Ecto neural progenitor cell (in vitro differentiated cells): ENCODE data around the gene KCNH5.

ENCODE experiments used
- DNase-seq: peaks from one replicate; pipeline ENCODE4 v3.0.0-alpha.2; 2018; ENCODE audit warnings: low spot score

KCNH5 gene

DNA sequence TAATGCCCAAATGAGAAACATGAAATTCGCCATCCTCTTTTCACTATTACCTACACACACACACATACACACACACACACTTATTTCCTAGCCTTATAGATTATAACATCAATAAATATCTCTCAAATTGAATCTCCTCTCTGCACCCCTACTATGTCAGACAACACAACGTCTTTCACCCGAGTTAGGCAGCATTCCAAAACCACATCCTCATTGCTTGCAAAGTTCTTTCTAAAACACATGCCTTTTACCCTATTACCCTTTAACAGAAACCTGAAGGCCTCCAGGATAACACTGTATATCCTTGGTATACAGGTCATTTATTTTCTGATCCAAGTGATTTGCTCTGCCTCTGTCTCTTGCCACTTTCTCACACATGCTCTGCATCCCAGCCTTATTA, 56.3 kb downstream of the KCNH5 start:
- DNase-seq, result no peak

DNA sequence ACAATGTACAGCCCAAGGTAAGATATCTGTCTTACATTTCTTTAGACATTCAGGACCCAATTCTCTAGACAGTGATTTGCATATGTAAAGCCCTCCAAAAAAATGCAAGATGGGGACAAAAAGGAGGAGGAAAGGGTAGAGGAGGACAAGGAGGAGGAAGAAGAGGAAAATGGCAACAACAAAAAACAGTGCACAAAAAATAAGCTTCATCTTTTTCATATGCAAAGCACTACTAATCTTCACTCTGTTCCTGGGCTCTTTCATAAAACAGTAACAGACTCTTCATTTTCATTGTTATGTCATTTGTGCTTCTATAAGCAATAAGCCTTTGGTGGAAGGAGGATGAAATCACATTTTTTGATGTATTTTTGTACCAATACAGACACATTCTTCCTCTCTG, 61.4 kb downstream of the KCNH5 start:
- DNase-seq, result no peak

DNA sequence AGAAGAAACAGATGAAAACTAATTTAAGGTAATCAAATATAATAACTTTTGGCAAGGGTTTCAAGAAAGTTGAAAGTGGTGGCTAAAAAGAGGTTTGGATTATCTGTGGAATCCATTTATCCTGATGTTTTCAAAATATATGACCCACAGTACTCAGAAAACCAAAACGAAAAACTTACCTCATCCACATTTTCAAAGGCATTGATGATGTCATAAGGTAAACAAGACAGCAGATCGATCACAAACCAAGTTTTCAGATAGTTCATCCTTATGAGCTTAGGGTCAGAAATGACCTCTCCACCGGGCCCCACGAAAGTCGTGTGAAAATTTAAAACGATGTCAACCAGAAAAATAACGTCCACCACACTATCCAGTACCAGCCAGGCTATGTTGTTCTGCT, 64.6 kb downstream of the KCNH5 start:
- DNase-seq, result no peak

DNA sequence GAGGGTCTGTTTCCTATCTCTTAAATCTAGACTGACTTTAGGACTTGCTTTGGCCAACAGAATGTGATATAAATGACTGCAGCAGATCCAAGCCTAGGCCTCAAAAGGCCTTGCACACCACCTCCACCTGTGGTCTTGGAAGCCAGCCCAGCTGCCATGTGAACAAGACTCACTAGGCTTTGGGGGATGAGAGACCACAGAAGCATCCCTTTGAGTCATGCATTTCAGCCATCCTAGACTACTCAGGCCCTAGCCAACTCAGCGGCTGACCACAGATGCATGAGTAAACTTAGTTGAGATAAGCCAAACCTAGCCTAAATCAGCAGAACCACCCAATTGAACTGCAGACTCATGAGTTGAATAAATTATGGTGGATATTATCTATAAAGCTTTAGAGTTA, 87.7 kb downstream of the KCNH5 start:
- DNase-seq, result no peak

DNA sequence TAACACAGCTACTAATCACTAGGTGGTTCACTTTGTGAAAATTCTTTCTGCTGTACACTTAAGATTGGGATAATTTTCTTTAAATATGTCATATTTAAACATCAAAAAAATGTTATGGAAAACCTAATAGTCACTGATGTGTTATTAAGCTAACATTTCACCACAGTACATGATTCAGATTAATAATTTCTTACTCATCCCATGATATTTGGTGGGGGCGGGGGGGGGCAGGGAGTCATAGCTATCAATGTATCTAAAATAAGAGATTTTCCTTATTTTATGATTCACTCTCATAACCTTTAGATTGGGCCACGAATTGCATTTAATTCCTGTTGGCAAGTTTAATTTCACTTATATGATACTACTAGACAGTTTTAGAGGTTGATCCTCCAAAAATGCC, 88.8 kb downstream of the KCNH5 start:
- no peak for DNase-seq

DNA sequence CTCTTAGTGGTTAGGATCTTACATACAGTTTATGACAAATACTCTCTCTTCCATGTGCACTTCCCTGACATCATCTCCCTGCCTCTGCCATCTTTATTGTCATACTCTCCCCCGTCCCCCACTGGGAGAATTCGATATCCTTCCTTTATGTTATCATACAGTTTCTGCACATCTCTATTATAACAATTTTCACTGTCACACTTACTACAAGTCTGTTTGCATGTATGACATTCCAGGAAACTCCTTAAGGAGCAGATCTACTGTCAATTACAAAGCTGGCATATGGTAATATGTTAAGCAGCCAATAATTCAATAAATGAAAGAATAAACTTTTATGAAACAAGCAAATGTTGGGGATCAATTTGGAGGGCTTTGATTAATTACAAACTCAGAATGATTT, 91.1 kb downstream of the KCNH5 start:
- no peak for DNase-seq

DNA sequence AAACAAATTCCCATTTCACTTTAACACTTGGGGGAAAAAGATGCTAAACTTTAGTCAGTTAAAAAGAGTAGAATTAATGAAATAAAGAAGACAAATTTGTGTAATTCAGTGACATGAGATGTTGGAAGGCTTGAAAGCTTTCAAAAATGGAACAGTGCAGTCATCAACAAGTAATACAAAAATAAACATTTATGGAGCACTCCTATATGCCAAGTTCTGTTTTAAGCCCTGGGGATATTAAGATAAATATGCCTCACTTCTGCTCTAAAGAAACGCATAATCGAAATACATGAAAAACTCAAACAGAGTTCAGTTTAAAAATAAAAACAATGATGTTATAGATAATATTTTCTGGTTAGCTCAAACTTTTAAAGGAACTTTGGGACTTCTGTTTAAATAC, 93.0 kb downstream of the KCNH5 start:
- no peak for DNase-seq

DNA sequence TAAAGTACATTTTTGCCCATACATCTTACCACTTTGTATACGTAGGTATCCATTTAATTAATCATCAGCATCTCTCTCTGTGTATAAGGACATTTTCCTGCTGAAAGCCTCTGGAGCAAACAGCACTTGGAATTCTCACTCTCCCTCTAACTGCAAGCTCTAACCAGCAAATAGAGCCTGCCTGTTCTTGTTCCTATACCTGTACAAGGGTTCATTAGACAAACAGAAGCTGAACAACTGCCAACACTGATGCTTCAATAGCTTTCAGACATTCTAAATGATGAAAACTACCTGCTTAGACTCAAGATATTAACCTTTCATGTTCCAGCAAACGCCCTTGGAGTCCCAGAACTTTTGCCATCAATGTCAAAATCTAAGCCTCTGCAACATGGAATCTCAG, 98.0 kb downstream of the KCNH5 start:
- DNase-seq, result no peak

DNA sequence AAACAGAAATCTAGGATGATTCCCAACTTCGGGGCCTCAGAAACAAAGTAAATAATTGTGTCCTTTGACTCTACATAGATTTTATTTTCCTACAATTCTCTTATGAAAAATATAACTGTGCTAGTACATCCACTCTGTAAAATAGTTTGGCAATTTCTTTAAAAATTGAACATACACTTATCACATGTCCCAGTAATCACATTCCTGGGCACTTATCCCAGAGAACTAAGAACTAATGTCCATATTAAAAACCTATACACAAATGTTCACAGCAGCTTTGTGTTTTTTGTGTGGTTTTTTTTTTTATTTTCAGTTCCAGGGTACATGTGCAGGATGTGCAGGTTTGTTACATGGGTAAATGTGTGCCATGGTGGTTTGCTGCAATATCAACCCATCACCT, 99.0 kb downstream of the KCNH5 start:
- no peak for DNase-seq

DNA sequence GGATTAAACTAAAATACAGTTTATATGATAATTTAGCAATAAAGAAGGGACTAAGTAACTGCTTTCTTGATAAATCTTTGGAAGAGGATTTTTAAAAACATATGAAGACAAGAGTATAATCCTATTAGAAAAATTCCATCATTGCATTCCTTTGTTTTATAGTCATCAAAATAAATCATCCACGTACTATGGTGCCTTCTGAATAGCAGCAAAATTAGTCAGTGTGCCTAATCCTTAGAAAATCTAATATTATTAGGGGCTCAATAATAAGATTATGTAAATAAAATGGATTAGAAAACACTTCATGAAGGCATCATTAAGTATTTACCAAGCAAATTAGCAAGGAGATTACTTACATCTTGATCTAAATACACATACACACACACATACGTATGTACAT, 102.1 kb downstream of the KCNH5 start:
- no peak for DNase-seq

DNA sequence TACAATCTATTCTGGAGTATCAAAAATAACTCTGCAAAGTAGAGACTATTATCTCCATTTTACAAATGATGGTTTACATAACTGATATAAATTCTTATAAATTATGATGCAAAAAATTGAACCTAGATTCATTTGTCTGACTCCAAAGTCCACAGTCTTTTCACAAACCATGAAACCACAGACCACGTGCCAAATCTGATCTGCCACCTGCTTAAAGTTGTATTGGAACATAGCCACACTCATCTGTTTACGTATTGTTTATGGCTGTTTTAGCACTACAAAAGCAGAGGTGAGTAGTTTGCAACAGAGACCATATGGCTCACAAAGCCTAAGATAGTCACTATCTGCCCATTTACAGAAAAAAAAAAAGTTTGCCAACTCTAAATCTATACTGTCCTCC, 105.3 kb downstream of the KCNH5 start:
- no peak for DNase-seq

DNA sequence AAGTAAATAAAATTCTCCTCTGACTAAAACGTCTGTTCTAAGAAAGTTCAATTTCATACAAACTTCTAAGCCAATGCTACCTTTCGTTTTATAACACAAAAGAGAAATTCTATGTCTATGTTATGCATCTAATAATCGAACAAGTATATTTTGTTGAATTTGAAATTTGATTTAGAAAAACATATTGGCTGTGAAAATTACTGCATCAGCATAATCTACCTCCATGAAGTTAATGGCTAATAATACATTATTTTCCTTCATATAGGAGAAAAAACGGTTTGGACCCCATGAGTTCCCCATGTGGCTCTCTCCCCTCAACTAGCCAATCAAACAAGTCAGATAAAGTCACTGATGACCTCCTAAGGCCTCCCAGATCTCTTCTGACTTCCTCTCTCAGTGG, 106.5 kb downstream of the KCNH5 start:
- no peak for DNase-seq

DNA sequence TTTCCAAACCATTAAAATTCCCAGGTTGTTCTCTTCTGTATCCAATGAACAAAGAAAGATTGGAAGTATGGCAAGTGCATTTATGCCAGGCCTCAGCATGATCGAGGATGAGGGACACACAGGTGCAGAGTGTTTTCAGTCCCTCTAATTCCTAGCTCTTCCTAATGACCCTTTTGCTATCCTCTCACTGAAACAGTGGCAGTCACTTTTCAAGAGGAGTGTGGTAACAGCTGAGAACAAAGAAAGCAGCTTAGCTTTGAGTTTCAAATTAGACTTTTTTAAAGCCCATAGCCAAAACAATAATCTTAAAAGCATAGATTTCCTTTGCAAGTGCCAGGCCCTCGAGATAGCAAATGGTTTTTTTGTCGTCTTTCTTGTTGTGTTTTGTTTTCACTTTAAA, 110.8 kb downstream of the KCNH5 start:
- no peak for DNase-seq

DNA sequence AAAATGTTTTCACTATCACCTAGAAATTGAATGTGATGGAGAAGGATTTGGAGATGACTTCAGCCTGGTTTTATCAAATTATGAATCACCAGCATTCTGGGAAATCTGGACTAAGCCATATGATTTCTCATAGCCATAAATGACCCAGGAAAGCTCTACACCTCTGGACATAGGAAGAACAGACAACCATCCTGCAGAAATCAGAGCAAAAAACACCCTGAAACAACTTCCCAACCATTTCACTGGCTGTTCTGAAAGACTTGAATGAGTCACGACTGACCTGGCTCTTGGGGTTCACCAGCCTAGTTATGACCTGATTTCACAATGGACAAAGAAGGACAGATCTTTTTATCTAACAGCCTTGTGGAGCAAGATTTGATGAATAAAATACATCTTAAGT, 123.8 kb downstream of the KCNH5 start:
- DNase-seq, result no peak

DNA sequence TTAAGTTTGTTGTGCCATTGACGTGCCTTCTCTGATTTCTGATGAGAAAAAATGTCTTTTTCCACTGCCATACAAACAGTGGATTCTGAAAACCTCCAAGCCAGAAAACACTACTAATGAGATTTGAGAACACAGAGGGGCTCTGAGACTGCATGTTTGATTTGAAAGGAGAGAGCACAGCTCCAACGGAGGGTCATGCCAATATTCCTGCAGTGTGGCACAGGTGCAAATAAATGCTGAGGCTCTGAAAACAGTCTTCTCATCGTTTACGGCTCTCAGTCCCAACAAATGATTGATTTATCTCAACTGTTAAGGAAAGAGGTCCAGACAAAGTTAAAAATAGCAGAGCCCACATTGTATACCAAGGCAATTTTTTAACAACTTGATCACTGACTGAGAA, 128.7 kb downstream of the KCNH5 start:
- DNase-seq, result no peak

DNA sequence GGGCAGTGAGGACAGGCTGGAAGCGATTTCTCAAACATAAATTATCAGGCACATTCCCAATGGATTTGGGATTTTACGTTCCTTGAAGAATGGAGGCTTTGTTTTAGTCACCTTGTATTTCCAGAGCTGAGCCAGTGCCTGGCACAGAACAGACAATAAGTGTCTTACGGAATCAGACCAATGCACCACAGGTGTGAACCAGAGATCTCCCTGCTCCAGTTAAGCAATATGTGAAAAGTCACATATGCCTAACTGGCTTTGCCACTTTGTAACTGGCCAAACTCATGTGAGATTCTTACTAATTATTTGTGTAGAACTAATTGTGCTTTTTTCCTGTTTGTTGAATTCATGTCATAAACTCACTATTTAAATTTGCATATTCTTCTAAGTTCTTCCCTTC, 130.4 kb downstream of the KCNH5 start:
- no peak for DNase-seq

DNA sequence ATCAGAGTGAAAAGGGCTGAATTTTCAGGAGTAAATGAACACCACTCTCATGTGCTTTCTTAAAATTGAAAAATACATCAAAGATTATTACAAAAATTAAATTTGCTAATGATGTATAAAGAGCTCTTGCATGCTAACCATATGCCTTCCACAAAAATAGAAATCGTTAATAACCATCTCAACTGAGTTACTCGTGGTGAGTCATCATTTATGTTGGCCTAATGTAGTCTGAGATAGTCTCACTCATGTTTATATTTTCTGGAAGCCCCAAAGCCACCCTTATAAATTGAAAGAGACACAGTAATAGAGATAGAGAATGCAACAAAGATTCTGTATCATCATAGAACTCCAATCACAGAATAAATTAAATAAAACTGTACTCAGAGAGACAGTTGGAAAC, 131.2 kb downstream of the KCNH5 start:
- no peak for DNase-seq

DNA sequence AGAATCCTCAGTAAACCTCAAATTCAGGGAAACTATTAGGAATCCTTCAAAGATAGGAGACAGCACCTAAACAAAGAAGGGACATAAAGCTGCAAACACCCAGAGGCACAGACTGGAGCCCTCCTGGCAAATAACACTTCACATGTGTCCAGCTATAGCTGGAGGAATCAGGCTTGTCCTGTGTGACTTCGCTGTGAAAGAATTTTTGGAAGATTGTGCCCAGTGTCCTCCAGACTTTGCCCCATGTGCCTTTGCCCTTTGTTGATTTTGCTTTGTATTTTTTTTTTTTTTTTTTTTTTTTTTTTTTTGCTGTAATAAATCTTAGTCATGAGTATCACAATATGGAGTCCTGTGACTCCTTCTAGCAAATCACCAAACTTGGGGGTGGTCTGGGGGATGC, 136.8 kb downstream of the KCNH5 start:
- DNase-seq, result no peak

DNA sequence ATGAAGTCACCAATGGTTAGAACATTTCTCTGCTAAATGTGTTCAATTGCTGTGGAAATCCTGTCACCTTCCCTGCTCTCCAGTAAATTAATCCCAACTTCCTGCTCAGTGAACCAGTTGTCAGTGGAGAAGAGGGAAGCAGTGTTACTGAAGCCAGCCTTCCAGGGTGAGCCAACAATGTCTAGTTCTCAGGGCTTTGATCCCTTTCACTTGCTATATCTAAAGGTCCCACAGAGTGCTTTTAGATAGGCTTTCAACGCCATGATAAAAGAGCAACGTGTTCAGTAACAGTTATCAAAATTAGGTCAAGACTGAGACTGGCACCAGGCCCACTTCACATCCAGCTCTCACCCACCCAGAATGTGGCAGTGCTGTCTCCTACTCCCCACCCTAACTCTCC, 139.7 kb downstream of the KCNH5 start:
- no peak for DNase-seq

DNA sequence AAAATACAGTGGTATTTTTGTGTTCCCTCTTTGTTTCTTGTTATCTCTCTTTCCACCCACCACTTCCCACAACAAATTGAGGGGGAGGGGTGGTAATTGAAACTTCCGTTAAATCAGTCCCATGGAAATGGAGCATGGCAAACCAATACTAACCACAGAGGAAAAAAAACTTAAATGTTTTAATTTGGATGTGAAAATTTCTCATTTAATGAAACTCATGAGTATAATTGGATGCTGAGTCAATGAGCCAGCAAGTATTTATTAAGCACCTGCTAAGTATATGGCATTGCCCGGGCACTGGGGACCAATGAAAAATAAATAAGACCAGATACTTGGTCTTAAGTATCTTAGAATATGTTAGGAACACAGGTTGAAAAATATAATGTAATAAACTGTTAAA, 147.5 kb downstream of the KCNH5 start:
- DNase-seq, result no peak

DNA sequence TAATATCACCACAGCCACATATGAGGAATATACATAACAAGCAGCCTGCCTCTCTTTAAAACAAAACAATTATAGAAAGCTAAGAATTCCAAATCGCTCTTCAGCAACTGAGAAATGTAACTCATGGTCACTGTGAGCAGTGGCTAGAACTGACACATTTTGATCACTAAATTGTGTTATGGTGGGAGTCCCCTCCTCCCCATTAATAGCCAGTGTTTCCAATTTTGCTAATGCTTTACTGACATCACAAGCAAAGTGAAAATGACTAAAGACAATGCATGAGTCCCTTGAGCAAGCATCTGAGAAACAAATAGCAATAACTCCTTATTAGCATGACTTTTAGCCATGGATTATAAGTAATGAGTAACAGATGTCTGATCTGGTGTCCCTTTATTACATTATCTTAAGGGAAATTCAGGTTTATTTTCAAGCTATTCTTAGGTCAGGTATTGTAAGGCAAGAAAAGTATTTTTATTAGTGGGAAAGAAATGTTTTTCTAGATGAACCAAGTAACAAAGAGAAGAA, 148.3 kb downstream of the KCNH5 start:
- no peak for DNase-seq

DNA sequence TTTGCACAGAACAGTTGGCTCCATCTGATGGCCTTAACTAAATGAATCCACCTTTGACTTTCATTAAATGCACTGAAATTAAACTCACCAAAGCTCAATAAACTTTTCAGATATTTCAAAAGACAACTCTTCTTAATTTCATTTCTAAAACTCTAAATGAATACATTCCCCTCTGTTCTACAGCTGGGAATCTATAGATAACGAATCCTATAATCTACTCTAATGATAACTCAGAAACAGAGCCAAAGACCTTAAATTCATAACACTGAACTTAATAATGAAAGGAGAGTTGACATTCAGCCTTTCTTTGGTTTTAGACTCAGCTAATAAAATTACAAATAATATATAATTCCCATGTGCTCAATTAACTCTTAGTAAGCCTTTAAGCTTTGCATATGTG, 150.5 kb downstream of the KCNH5 start:
- DNase-seq, result no peak

DNA sequence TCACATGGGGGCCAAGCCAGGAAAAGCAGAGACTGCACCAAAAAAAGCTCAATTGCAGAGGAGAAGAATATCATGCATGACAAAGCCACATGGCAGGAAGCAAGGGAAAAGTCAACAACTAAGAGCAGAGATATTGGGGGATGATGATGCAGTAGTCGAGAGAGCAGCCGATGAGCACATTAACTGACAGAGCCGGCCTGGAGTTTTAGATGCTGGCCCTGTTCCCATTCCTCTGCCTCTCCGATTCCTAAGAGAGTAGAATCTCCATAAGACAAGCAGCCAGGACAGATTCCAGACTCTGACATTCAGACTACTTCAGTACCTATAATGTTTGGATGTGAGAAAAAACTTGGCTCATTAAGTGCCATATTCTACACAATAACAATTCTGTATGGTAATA, 155.9 kb downstream of the KCNH5 start:
- no peak for DNase-seq

DNA sequence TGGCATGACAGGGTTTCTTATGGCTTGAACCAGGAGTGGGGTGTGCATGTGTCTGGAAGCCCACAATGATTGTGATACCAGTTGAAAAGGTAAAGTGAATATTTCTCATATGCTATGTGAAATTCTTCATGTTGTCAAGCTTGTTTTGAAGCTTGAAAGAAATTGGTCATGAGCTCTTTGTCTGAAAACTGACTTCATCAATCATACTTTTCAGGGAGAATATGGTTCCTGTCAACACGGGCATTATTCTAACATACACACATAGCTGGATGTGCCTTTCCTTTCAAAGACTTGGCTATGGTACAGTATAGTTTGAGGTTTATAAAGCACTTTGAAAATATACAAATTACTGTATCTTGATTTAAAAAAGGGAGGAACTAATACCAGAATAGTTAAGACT, 158.8 kb downstream of the KCNH5 start:
- no peak for DNase-seq

DNA sequence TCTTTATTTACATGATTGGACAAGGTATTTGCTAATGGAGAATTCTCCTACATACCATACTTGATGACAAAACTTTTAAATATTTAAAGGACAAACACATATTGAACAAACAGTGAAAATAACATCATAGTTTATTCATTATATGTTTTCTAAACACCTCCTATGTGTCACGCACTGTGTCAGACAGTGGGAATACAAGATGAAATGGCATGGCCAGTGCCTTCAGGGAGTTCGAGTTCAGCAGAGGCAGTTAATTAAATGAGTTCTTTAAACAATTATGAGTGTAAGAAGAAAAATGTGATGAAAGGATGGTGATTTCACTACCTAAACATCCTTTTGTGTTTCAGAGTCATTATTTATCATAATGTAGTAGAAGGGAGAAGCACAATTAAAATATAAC, 159.8 kb downstream of the KCNH5 start:
- no peak for DNase-seq
